NCI-H1092 treated with DMSO at 0.1 percent for 48 hours (cell line): ENCODE results near the gene BABAM2.
"Not testable (repeated sequence)": the region's sequence is repeated elsewhere in the genome, so short reads cannot be mapped to it uniquely, and the experiment has no call there.

Experiments
- DNase-seq: peaks from one replicate; lab custom pipeline; 2025; lab: John Stamatoyannopoulos, UW

BABAM2 gene

GRCh38 chr2:28316546-28317335 lies 426.2 kb downstream of the BABAM2 start:
- no peak for DNase-seq

GRCh38 chr2:28317390-28317789 lies 426.9 kb downstream of the BABAM2 start:
- DNase-seq = no peak

- DNase-seq = no peak
Measured at GRCh38 chr2:28318023-28318422, 427.5 kb downstream of the BABAM2 start.

GRCh38 chr2:28318462-28319117 lies 428.1 kb downstream of the BABAM2 start:
- DNase-seq = no peak

- no peak for DNase-seq
Measured at GRCh38 chr2:28319118-28320008, 428.8 kb downstream of the BABAM2 start.

- no peak for DNase-seq
Measured at GRCh38 chr2:28320009-28320365, 429.5 kb downstream of the BABAM2 start.

- DNase-seq = no peak
Measured at GRCh38 chr2:28320371-28320770, 429.8 kb downstream of the BABAM2 start.

- no peak for DNase-seq
Measured at GRCh38 chr2:28321426-28321825, 430.9 kb downstream of the BABAM2 start.

GRCh38 chr2:28322051-28322450 lies 431.5 kb downstream of the BABAM2 start:
- DNase-seq = no peak

GRCh38 chr2:28322456-28322855 lies 431.9 kb downstream of the BABAM2 start:
- DNase-seq = no peak

- DNase-seq = no peak
Measured at GRCh38 chr2:28322981-28323396, 432.5 kb downstream of the BABAM2 start.

- DNase-seq = no peak
Measured at GRCh38 chr2:28325173-28325566, 434.6 kb downstream of the BABAM2 start.

- DNase-seq = no peak
Measured at GRCh38 chr2:28325567-28326468, 435.3 kb downstream of the BABAM2 start.

GRCh38 chr2:28326469-28326805 lies 435.9 kb downstream of the BABAM2 start:
- DNase-seq = no peak

- no peak for DNase-seq
Measured at GRCh38 chr2:28326881-28327505, 436.5 kb downstream of the BABAM2 start.

- no peak for DNase-seq
Measured at GRCh38 chr2:28327581-28327955, 437.0 kb downstream of the BABAM2 start.

GRCh38 chr2:28327956-28328922 lies 437.7 kb downstream of the BABAM2 start:
- no peak for DNase-seq

- no peak for DNase-seq
Measured at GRCh38 chr2:28329184-28329583, 438.7 kb downstream of the BABAM2 start.

GRCh38 chr2:28330722-28331121 lies 440.2 kb downstream of the BABAM2 start:
- not testable (repeated sequence) for DNase-seq

- DNase-seq = not testable (repeated sequence)
Measured at GRCh38 chr2:28331797-28332196, 441.3 kb downstream of the BABAM2 start.
